HCT116 (cell line): Measurements from ENCODE around the gene GJA1. TPM values are rescaled to one million over a fixed set of nuclear protein-coding genes. Genes with fewer than 3 reads are reported as not detected.

Experiments used
- ATAC-seq: fragments of 200-7000 bp; cut with Tn5 transposase; 2 replicates; pipeline ENCODE4 v1.9.1; 2020; ENCODE audit warnings: mild to moderate bottlenecking, moderate library complexity
- BruUV-seq: library from RNA; stranded (reverse); fragments of 400-500 nt; replicated peaks from 2 replicates; lab custom pipeline; 2021; lab: Mats Ljungman, UMichigan
- CTCF ChIA-PET: fragments of 300-600 bp; sonication (Branson Sonifier 250); formaldehyde crosslinking; loops from one replicate; lab custom pipeline; 2021; ENCODE audit warnings: antibody characterized with exemption; lab: Charles Lee
- POLR2A ChIA-PET: fragments of 300-600, 350-600 bp; sonication (Branson Sonifier 250); formaldehyde crosslinking; loops from one replicate; lab custom pipeline; 2021; ENCODE audit warnings: antibody characterized with exemption; lab: Charles Lee
- RAD21 ChIA-PET, 2 experiments: fragments of 300-600 bp; sonication (Branson Sonifier 250); formaldehyde crosslinking; loops; one replicate each; lab custom pipeline; 2023; ENCODE audit warnings: low total read pairs in 2 of 2; ENCODE audit not compliant: uncharacterized antibody in 2 of 2, unreplicated experiment in 2 of 2, low non-redundant PET in 1 of 2; lab: Charles Lee
- DNase-seq: peaks from one replicate; pipeline ENCODE4 v3.0.0-alpha.2; 2010; ENCODE audit warnings: low read depth, low spot score
- H2AFZ ChIP-seq: fragments of 200-600 bp; shearing (Covaris generic), sonication (generic); 2 replicates; pipeline ENCODE4 v1.6.1; 2017; ENCODE audit warnings: low read depth, mixed run types, mixed read lengths, antibody characterized with exemption, low read length; ENCODE audit not compliant: poor library complexity, severe bottlenecking
- H3K27ac ChIP-seq: 2 replicates; pipeline ENCODE4 v1.5.1; 2012; ENCODE audit warnings: low read depth, low read length
- H3K27me3 ChIP-seq: fragments of 200-600 bp; sonication (generic); 2 replicates; pipeline ENCODE4 v1.6.1; 2016; ENCODE audit warnings: mixed run types, low read length, mixed read lengths; ENCODE audit not compliant: insufficient read depth
- H3K36me3 ChIP-seq, 2 experiments: fragments of 200-500 bp in 1 of 2; fragments of 200-600 bp in 1 of 2; sonication (Bioruptor generic) in 1 of 2; sonication (generic) in 1 of 2; 2 replicates each; pipeline versions ENCODE4 v1.5.1 to v1.6.1; 2014 to 2016; ENCODE audit warnings: low read length in 2 of 2, inconsistent platforms in 1 of 2, mixed read lengths in 1 of 2, mixed run types in 1 of 2; ENCODE audit not compliant: insufficient read depth in 2 of 2, control insufficient read depth in 1 of 2
- H3K4me1 ChIP-seq, 2 experiments: fragments of 200-600 bp in 1 of 2; sonication (generic) in 1 of 2; 2 replicates each; pipeline versions ENCODE4 v1.5.1 to v1.6.1; 2012 to 2017; ENCODE audit warnings: low read length in 2 of 2, inconsistent platforms in 1 of 2, mild to moderate bottlenecking in 1 of 2, mixed read lengths in 1 of 2, mixed run types in 1 of 2, moderate library complexity in 1 of 2; ENCODE audit not compliant: insufficient read depth in 2 of 2, control insufficient read depth in 1 of 2
- H3K4me2 ChIP-seq: fragments of 200-600 bp; sonication (generic); 2 replicates; pipeline ENCODE4 v1.6.1; 2017; ENCODE audit warnings: mixed run types, low read length, mixed read lengths
- H3K4me3 ChIP-seq, 2 experiments: fragments of 200-600 bp in 1 of 2; sonication (generic) in 1 of 2; replicated peaks in 1 of 2; 2 replicates each; pipeline ENCODE4 v1.5.1; 2011 to 2016; ENCODE audit warnings: low read length in 2 of 2, control low read depth in 1 of 2, low read depth in 1 of 2, mild to moderate bottlenecking in 1 of 2, mixed read lengths in 1 of 2, mixed run types in 1 of 2
- H3K79me2 ChIP-seq: fragments of 200-600 bp; sonication (generic); 2 replicates; pipeline ENCODE4 v1.6.1; 2017; ENCODE audit warnings: mild to moderate bottlenecking, mixed run types, low read length, moderate library complexity, mixed read lengths; ENCODE audit not compliant: insufficient read depth
- H3K9ac ChIP-seq: fragments of 200-600 bp; sonication (generic); 2 replicates; pipeline ENCODE4 v1.6.1; 2016; ENCODE audit warnings: low read length, mixed read lengths
- H3K9me2 ChIP-seq: fragments of 200-600 bp; sonication (generic), shearing (Covaris generic); 2 replicates; pipeline ENCODE4 v1.6.1; 2017; ENCODE audit warnings: mixed run types, mild to moderate bottlenecking, moderate library complexity; ENCODE audit not compliant: insufficient read depth
- H3K9me3 ChIP-seq, 2 experiments: fragments of 200-500 bp in 1 of 2; fragments of 200-600 bp in 1 of 2; sonication (Bioruptor generic) in 1 of 2; sonication (generic) in 1 of 2; 2 replicates each; pipeline ENCODE4 v1.6.1; 2014 to 2017; ENCODE audit warnings: low read length in 2 of 2, mixed read lengths in 2 of 2, inconsistent platforms in 1 of 2, low read depth in 1 of 2, mild to moderate bottlenecking in 1 of 2, mixed run types in 1 of 2, moderate library complexity in 1 of 2; ENCODE audit not compliant: control insufficient read depth in 1 of 2, insufficient read depth in 1 of 2
- H4K20me1 ChIP-seq: fragments of 200-600 bp; sonication (generic), shearing (Covaris generic); 2 replicates; pipeline ENCODE4 v1.6.1; 2017; ENCODE audit warnings: mixed run types, mild to moderate bottlenecking, moderate library complexity; ENCODE audit not compliant: insufficient read depth
- ELF1 ChIP-seq: IDR thresholded peaks from 2 replicates; pipeline ENCODE4 v1.6.1; 2012; ENCODE audit warnings: low read depth, borderline replicate concordance
- EZH2 ChIP-seq: fragments of 200-600 bp; sonication (generic); IDR thresholded peaks from 2 replicates; pipeline ENCODE4 v1.6.1; 2017; ENCODE audit warnings: antibody characterized with exemption, mixed run types
- EZH2phosphoT487 ChIP-seq: fragments of 200-600 bp; IDR thresholded peaks from 2 replicates; pipeline ENCODE4 v1.6.1; 2018; ENCODE audit warnings: antibody characterized with exemption, borderline replicate concordance
- FOSL1 ChIP-seq: IDR thresholded peaks from 2 replicates; pipeline ENCODE4 v1.6.1; 2012; ENCODE audit warnings: low read depth
- POLR2A ChIP-seq: IDR thresholded peaks from 2 replicates; pipeline ENCODE4 v1.7.0; 2011; ENCODE audit warnings: borderline replicate concordance; ENCODE audit not compliant: insufficient read depth, insufficient read length; ENCODE audit errors: extremely low read depth
- SIN3A ChIP-seq: IDR thresholded peaks from 2 replicates; pipeline ENCODE4 v1.6.1; 2012; ENCODE audit warnings: low read depth
- SP1 ChIP-seq: IDR thresholded peaks from 2 replicates; pipeline ENCODE4 v1.6.1; 2012; ENCODE audit warnings: low read depth
- SRF ChIP-seq: IDR thresholded peaks from 2 replicates; pipeline ENCODE4 v1.6.1; 2012; ENCODE audit warnings: low read depth
- YY1 ChIP-seq: IDR thresholded peaks from 2 replicates; pipeline ENCODE4 v1.6.1; 2011; ENCODE audit warnings: low read length, low read depth, moderate library complexity, mild to moderate bottlenecking; ENCODE audit not compliant: insufficient replicate concordance; ENCODE audit errors: extremely low read depth
- ZFX ChIP-seq: fragments of 450-650 bp; IDR thresholded peaks from 2 replicates; pipeline ENCODE4 v1.6.1; 2017
- ZNF274 ChIP-seq: fragments of 200-500 bp; sonication (Bioruptor generic); IDR thresholded peaks from 2 replicates; pipeline ENCODE4 v1.6.1; 2014; ENCODE audit warnings: mild to moderate bottlenecking, low read depth, low read length, inconsistent platforms
- intact Hi-C: fragments of 100-400 bp; cut with micrococcal nuclease; formaldehyde crosslinking; loops from 2 replicates; pipeline ENCODE4 v1.10.0; 2022
- total RNA-seq: library from RNA; stranded (reverse); gene quantifications from one replicate; pipeline ENCODE4 v1.2.1, GENCODE V29; 2021; ENCODE audit not compliant: unreplicated experiment
- TF ChIP-seq, protein P1 (sequence below): IDR thresholded peaks from 2 replicates; pipeline ENCODE4 v1.6.1; 2012
- TF ChIP-seq, protein P2 (sequence below): IDR thresholded peaks from 2 replicates; pipeline ENCODE4 v1.6.1; 2011; ENCODE audit warnings: mild to moderate bottlenecking, low read length, moderate library complexity; ENCODE audit not compliant: insufficient replicate concordance; ENCODE audit errors: extremely low read depth
- TF ChIP-seq, protein P3 (sequence below): IDR thresholded peaks from 2 replicates; pipeline ENCODE4 v1.6.1; 2012

Gene GJA1
- total RNA-seq, 1 experiment from 2014 or later = 1.1 TPM

DNA sequence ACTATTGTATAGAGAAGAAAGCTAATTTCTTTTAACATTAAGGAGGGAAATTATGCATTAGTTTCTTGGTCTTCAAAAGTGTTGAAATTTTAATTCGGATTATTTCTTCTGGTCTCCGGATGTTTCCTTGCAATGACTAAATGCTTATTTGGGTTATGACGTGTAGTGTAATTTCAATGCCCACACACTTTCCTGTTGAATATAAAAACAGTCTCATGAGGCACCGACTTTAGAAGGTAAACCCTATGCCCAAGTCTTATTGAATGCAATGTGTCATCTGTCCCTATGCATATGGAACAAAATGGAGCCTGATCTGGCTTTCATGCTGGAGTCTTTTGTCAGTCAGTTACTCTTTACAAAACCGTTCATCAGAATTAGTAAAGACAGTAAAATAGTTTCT is 17.7 kb downstream of the GJA1 start:
- Histone ChIP-seq H3K9me2 (no peaks in the 10 kb centered on the region), H3K4me3 (no peak overlapping the region), H3K79me2 (no peaks in the 10 kb centered on the region), H3K4me1 (no peaks in the 10 kb centered on the region), H3K27me3 (no peaks in the 10 kb centered on the region), H3K36me3 (no peaks in the 10 kb centered on the region), H3K9ac (no peak overlapping the region), H3K9me3 (no peaks in the 10 kb centered on the region), H3K4me2 (no peak overlapping the region), H2AFZ (no peak overlapping the region), H3K27ac (no peak overlapping the region), H4K20me1 (no peaks in the 10 kb centered on the region)
- DNase-seq (no peak), ATAC-seq (no peak)
- RAD21 ChIA-PET = no interaction called here
- CTCF ChIA-PET = no interaction called here
- POLR2A ChIA-PET = no interaction called here
- BruUV-seq = no TSS peak
- TF ChIP-seq EZH2phosphoT487 = no peak
- TF ChIP-seq POLR2A = no peak
- no peak for TF ChIP-seq EZH2
- no peak for TF ChIP-seq SIN3A
- TF ChIP-seq FOSL1 = no peak
- TF ChIP-seq ELF1 = no peak
- TF ChIP-seq, protein P1, sequence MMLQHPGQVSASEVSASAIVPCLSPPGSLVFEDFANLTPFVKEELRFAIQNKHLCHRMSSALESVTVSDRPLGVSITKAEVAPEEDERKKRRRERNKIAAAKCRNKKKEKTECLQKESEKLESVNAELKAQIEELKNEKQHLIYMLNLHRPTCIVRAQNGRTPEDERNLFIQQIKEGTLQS = no peak
- no peak for TF ChIP-seq ZNF274
- TF ChIP-seq SRF = no peak
- TF ChIP-seq SP1 = no peak
- TF ChIP-seq ZFX = no peak
- TF ChIP-seq, protein P2, sequence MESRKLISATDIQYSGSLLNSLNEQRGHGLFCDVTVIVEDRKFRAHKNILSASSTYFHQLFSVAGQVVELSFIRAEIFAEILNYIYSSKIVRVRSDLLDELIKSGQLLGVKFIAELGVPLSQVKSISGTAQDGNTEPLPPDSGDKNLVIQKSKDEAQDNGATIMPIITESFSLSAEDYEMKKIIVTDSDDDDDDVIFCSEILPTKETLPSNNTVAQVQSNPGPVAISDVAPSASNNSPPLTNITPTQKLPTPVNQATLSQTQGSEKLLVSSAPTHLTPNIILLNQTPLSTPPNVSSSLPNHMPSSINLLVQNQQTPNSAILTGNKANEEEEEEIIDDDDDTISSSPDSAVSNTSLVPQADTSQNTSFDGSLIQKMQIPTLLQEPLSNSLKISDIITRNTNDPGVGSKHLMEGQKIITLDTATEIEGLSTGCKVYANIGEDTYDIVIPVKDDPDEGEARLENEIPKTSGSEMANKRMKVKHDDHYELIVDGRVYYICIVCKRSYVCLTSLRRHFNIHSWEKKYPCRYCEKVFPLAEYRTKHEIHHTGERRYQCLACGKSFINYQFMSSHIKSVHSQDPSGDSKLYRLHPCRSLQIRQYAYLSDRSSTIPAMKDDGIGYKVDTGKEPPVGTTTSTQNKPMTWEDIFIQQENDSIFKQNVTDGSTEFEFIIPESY = no peak
- TF ChIP-seq YY1 = no peak
- TF ChIP-seq, protein P3, sequence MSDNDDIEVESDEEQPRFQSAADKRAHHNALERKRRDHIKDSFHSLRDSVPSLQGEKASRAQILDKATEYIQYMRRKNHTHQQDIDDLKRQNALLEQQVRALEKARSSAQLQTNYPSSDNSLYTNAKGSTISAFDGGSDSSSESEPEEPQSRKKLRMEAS = no peak
- intact Hi-C loops = no loop called here
